ENCODE results near the gene FN3KRP.

FN3KRP gene

DNA sequence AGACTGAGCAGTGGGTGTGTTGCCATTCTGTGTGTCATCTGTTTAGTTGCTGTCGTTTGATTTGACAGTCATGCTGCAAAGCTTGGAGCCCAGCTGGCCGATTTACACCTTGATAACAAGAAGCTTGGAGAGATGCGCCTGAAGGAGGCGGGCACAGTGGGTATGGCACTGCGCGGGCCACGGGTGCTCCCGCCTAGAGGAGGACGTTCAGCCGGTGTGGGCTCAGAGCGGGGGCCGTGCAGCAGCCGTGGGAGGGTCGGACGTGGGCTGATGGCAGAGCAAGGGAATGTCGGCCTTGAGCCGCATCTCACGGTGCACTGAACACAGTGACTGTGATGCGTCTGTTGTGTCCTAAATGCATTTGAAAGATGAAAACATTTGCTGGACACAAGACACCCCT, 3.7 kb downstream of the FN3KRP start:
- TF ChIP-seq, protein P1, sequence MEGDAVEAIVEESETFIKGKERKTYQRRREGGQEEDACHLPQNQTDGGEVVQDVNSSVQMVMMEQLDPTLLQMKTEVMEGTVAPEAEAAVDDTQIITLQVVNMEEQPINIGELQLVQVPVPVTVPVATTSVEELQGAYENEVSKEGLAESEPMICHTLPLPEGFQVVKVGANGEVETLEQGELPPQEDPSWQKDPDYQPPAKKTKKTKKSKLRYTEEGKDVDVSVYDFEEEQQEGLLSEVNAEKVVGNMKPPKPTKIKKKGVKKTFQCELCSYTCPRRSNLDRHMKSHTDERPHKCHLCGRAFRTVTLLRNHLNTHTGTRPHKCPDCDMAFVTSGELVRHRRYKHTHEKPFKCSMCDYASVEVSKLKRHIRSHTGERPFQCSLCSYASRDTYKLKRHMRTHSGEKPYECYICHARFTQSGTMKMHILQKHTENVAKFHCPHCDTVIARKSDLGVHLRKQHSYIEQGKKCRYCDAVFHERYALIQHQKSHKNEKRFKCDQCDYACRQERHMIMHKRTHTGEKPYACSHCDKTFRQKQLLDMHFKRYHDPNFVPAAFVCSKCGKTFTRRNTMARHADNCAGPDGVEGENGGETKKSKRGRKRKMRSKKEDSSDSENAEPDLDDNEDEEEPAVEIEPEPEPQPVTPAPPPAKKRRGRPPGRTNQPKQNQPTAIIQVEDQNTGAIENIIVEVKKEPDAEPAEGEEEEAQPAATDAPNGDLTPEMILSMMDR (IDR thresholded peaks at IDR 0.05; ENCODE audit: low read depth, low read length), result no peak
- no peak for DNase-seq
- Histone ChIP-seq H3K4me3 (ENCODE audit: low read depth, low read length) (no peak overlapping the region), H3K27me3 (ENCODE audit: insufficient read depth, low read depth, severe bottlenecking) (no peaks in the 10 kb centered on the region), H3K36me3 (peaks cover 69% of the 10 kb centered on the region), H3K9me3 (ENCODE audit: severe bottlenecking) (no peaks in the 10 kb centered on the region), H3K27ac (no peak overlapping the region)

DNA sequence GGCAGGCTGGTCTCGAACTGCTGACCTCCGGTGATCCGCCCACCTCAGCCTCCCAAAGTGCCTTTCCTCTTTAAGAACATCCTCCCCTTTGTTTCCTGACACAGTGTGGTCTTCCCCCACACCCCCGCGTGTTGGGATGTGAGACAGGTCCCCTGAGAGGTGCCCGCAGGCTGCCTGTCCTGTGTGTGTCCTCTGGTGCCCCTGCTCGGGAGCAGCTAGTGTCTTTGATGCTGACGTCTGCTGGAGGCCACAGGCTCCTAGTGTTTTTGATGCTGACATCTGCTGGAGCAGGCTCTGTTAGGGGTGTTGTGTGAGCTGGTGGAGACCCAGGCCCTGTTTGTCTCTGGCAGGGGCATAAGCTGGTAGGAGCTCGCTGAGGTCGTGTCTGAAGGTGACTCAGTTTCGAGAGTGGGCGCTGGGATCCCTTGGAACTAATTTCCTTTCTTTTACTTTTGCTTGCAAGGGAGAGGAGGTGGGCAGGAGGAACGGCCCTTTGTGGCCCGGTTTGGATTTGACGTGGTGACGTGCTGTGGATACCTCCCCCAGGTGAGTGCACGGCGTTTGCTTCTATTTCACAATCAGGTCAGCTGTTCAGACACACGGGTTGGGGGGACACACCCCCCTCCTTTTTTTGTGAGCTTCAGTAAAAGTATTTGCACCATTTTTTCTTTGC, 6.0 kb downstream of the FN3KRP start:
- H3K27ac ChIP-seq, result no peak overlapping the region
- H3K4me3 ChIP-seq (ENCODE audit: low read depth, low read length), result no peak overlapping the region
- H3K9me3 ChIP-seq (ENCODE audit: severe bottlenecking), result no peaks in the 10 kb centered on the region
- H3K27me3 ChIP-seq (ENCODE audit: insufficient read depth, low read depth, severe bottlenecking), result no peaks in the 10 kb centered on the region
- peaks cover 86% of the 10 kb centered on the region for H3K36me3 ChIP-seq
- DNase-seq, result no peak
- TF ChIP-seq, protein P1 (IDR thresholded peaks at IDR 0.05; ENCODE audit: low read depth, low read length), result no peak

DNA sequence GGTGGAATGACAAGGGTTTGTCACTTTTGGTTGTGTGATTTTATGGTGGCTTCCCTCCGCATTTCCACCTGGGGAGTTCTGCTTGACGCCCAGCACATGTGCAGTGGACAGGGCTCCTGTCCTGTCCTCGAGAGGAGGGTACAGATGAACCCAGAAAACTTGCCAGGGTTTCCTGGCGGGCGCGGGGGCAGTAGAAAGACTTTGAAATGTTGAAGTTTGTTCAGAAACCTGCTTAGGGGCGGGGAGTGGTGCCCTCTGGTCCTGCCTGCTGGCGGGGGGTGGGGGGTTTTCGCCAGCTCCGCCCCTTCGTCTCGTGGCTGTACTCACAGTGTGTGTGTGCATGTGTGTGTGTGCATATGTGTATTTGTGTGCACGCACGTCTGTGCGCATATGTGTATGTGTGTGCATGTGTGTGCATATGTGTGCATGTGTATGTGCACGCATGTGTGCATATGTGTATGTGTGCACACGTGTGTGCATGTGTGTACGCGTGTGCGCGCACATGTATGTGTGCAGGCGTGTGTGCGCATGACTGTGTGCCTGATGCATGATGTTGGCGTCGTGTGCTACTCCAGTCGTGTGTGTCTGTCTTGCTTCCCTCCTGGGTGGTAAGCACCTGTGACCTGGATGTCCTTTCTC, 6.8 kb downstream of the FN3KRP start:
- TF ChIP-seq, protein P1 (IDR thresholded peaks at IDR 0.05; ENCODE audit: low read depth, low read length), result no peak
- peaks cover 88% of the 10 kb centered on the region for H3K36me3 ChIP-seq
- no peak for DNase-seq
- no peaks in the 10 kb centered on the region for H3K9me3 ChIP-seq (ENCODE audit: severe bottlenecking)
- H3K27ac ChIP-seq, result no peak overlapping the region
- H3K4me3 ChIP-seq (ENCODE audit: low read depth, low read length), result no peak overlapping the region
- no peaks in the 10 kb centered on the region for H3K27me3 ChIP-seq (ENCODE audit: insufficient read depth, low read depth, severe bottlenecking)

DNA sequence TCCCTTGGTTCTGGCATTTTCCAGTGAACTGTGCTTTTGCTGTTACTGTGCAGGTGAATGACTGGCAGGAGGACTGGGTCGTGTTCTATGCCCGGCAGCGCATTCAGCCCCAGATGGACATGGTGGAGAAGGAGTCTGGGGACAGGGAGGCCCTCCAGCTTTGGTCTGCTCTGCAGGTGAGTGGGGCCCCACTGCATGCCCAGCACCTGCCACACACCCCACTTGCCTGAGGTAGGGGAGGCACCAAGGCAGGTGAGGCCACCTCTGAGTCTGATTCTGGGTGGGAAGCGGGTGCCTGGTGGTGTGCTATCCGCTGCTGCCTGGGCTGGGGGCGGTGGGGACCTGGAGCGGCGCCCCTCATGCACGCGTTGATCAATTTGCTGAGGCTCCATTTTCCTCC, 9.9 kb downstream of the FN3KRP start:
- DNase-seq, result no peak
- no peaks in the 10 kb centered on the region for H3K9me3 ChIP-seq (ENCODE audit: severe bottlenecking)
- no peak overlapping the region for H3K27ac ChIP-seq
- peaks cover 83% of the 10 kb centered on the region for H3K36me3 ChIP-seq
- H3K27me3 ChIP-seq (ENCODE audit: insufficient read depth, low read depth, severe bottlenecking), result no peaks in the 10 kb centered on the region
- TF ChIP-seq, protein P1 (IDR thresholded peaks at IDR 0.05; ENCODE audit: low read depth, low read length), result no peak
- no peak overlapping the region for H3K4me3 ChIP-seq (ENCODE audit: low read depth, low read length)

DNA sequence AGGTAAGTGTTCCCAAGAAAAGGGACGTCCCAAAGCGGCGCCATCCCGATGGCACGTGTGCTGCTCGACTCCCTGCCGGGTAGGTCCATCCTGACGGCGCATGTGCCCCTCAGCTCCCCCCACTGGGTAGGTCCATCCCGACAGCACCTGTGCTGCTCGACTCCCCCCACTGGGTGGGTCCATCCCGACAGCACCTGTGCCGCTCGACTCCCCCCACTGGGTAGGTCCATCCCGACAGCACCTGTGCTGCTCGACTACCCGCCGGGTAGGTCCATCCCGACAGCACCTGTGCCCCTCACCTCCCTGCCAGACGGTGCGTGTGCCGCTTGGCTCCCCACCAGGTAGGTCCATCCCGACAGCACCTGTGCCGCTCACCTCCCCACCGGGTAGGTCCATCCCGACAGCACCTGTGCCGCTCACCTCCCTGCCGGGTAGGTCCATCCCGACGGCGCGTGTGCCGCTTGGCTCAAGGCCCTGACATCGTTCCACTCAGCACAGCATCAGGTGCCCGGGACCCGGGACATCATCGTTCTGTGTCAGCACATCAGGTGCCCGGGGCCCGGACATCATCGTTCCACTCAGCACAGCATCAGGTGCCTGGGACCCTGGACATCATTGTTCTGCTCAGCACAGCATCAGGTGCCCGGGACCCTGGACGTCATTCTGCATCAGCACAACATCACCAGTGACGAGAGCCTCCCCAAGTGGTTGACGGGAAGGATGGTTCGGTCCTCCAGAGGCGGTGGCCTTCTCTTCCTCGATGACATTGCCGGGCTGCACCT, 13.2 kb downstream of the FN3KRP start:
- Histone ChIP-seq H3K36me3 (peaks cover 82% of the 10 kb centered on the region), H3K9me3 (ENCODE audit: severe bottlenecking) (peaks cover 15% of the 10 kb centered on the region), H3K27ac (no peak overlapping the region), H3K4me3 (ENCODE audit: low read depth, low read length) (no peak overlapping the region), H3K27me3 (ENCODE audit: insufficient read depth, low read depth, severe bottlenecking) (no peaks in the 10 kb centered on the region)
- TF ChIP-seq, protein P1 (IDR thresholded peaks at IDR 0.05; ENCODE audit: low read depth, low read length), result no peak
- DNase-seq, result no peak
